ENCODE measurements around the gene KPTN. TPM values are rescaled to one million over a fixed set of nuclear protein-coding genes. Genes with fewer than 3 reads are reported as not detected.

Gene KPTN
- total RNA-seq, 1 experiment from 2014 or later: 23.8 TPM

DNA sequence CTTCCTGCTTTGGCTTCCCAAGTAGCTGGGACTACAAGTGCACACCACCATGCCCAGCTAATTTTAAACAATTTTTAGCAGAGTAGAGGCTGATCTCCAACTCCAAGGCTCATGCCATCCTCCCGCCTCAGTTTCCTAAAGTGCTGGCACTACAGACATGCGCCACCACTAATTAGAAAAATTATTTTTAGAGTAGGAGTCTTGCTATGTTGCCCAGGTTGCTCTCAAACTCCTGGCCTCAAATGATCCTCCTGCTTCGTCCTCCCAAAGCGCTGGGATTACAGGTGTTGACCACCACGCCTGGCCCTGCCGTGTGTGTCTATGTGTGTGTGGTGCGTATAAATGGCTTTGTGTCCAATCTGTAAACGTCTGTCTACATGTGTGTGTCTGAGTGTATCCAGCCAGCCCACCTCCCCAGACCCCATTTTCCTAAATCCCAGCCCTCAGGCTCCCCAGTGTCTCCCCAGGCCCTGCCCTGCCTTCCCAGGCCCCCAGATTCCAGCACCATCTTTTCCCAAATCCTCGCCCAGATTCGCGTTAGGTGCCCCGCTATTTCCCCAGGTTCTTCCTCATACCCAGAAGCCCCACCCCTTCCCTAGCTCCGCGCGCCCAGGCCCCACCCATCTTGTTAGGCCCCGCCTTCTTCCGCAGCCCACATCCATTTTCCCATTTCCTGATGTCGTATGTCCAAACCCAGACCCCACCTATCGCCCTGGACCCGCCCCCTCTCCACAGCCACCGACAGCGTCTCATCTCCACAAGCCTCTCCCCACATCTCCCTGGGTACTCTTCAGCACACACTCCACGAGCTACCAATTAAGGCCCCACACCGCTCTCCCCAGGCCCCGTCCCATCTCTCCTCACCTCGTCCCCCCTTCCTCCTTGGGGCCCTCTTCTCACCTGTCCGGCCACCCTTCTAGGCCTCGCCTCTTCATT, 37.2 kb downstream of the KPTN start:
- no peaks in the 10 kb centered on the region for H4K20me1 ChIP-seq (ENCODE audit: insufficient read depth)
- peak overlapping the region; percentile 60 for H3K9ac ChIP-seq (ENCODE audit: low read length)
- peak overlapping the region; percentile 36 to 55 for H3K4me3 ChIP-seq (replicated peaks in 1 of 2; ENCODE audit: low read depth in 1 of 2, low read length in 2 of 2)
- BruUV-seq (replicated peaks): no TSS peak
- H3K4me2 ChIP-seq (ENCODE audit: low read length): peak overlapping the region; percentile 95
- ChIA-PET POLR2A (interaction anchor here (0.7 to 1.3 kb wide), 5 partner anchors 8 to 238 kb away, joined by 3 to 6 read pairs (median 4); partner anchors contain the start of genes CCDC9 and KPTN), CTCF (interaction anchor here (0.8 to 3.6 kb wide), 8 partner anchors 8 to 266 kb away, joined by 3 to 32 read pairs (median 6); partner anchors contain the start of genes EHD2, KPTN and NAPA), RAD21 (ENCODE audit: low non-redundant PET in 1 of 2, low total read pairs in 2 of 2, uncharacterized antibody in 2 of 2, unreplicated experiment in 2 of 2) (interaction anchor here (0.8 to 2.0 kb wide), 5 partner anchors 10 to 260 kb away, joined by 3 to 7 read pairs (median 4); partner anchors contain the start of gene KPTN (in 1 of the 2))
- H3K9me2 ChIP-seq (ENCODE audit: insufficient read depth): no peaks in the 10 kb centered on the region
- peaks cover 19% of the 10 kb centered on the region for H3K27me3 ChIP-seq (ENCODE audit: insufficient read depth, low read length)
- no peaks in the 10 kb centered on the region for H3K36me3 ChIP-seq (ENCODE audit: control insufficient read depth in 1 of 2, insufficient read depth in 2 of 2, low read length in 2 of 2)
- ATAC-seq (peak; percentile 85), DNase-seq (ENCODE audit: low read depth, low spot score) (peak; percentile 81)
- peak overlapping the region; percentile 56; the same call in 1 of the 2 replicates for H3K27ac ChIP-seq (ENCODE audit: low read depth, low read length)
- peak overlapping the region; percentile 98 for H2AFZ ChIP-seq (ENCODE audit: low read depth, low read length, poor library complexity, severe bottlenecking)
- intact Hi-C loops (cut with micrococcal nuclease): loop anchor here (2.0 to 10.0 kb wide), 3 partner anchors 35 to 158 kb away; partner anchors contain the start of genes BICRA, KPTN and NAPA
- H3K79me2 ChIP-seq (ENCODE audit: insufficient read depth, low read length): no peaks in the 10 kb centered on the region
- TF ChIP-seq RAD21 (IDR thresholded peaks at IDR 0.05; ENCODE audit: low read depth) (no peak), ZNF274 (IDR thresholded peaks at IDR 0.05; ENCODE audit: low read depth, low read length) (no peak), ZFX (IDR thresholded peaks at IDR 0.05) (no peak), ELF1 (IDR thresholded peaks at IDR 0.05; ENCODE audit: borderline replicate concordance, low read depth) (no peak), TCF7L2 (IDR thresholded peaks at IDR 0.05; ENCODE audit: borderline replicate concordance, extremely low read depth, insufficient read depth, insufficient read length) (no peak), JUND (IDR thresholded peaks at IDR 0.05) (no peak), CTCF (IDR thresholded peaks at IDR 0.05 in 2 of 3, conservative IDR thresholded peaks at IDR 0.05 in 1 of 3; ENCODE audit: borderline replicate concordance in 1 of 3, insufficient read depth in 1 of 3, low read depth in 2 of 3, low read length in 2 of 3) (no peak), POLR2AphosphoS5 (IDR thresholded peaks at IDR 0.05; ENCODE audit: low read depth, low read length) (no peak), EZH2 (IDR thresholded peaks at IDR 0.05) (no peak), CEBPB (IDR thresholded peaks at IDR 0.05; ENCODE audit: low read depth) (no peak), POLR2A (IDR thresholded peaks at IDR 0.05; ENCODE audit: borderline replicate concordance, extremely low read depth, insufficient read depth, insufficient read length) (no peak), EGR1 (IDR thresholded peaks at IDR 0.05; ENCODE audit: low read depth) (no peak), ATF3 (IDR thresholded peaks at IDR 0.05) (no peak), YY1 (IDR thresholded peaks at IDR 0.05; ENCODE audit: extremely low read depth, insufficient replicate concordance, low read depth, low read length) (no peak), FOSL1 (IDR thresholded peaks at IDR 0.05; ENCODE audit: low read depth) (no peak)
- TF ChIP-seq, protein P1, sequence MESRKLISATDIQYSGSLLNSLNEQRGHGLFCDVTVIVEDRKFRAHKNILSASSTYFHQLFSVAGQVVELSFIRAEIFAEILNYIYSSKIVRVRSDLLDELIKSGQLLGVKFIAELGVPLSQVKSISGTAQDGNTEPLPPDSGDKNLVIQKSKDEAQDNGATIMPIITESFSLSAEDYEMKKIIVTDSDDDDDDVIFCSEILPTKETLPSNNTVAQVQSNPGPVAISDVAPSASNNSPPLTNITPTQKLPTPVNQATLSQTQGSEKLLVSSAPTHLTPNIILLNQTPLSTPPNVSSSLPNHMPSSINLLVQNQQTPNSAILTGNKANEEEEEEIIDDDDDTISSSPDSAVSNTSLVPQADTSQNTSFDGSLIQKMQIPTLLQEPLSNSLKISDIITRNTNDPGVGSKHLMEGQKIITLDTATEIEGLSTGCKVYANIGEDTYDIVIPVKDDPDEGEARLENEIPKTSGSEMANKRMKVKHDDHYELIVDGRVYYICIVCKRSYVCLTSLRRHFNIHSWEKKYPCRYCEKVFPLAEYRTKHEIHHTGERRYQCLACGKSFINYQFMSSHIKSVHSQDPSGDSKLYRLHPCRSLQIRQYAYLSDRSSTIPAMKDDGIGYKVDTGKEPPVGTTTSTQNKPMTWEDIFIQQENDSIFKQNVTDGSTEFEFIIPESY (IDR thresholded peaks at IDR 0.05; ENCODE audit: extremely low read depth, insufficient replicate concordance, low read length): no peak
- TF ChIP-seq, protein P2, sequence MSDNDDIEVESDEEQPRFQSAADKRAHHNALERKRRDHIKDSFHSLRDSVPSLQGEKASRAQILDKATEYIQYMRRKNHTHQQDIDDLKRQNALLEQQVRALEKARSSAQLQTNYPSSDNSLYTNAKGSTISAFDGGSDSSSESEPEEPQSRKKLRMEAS (IDR thresholded peaks at IDR 0.05): no peak
- H3K9me3 ChIP-seq (ENCODE audit: control insufficient read depth in 1 of 2, insufficient read depth in 1 of 2, low read depth in 1 of 2, low read length in 2 of 2): no peaks in the 10 kb centered on the region
- H3K4me1 ChIP-seq (ENCODE audit: control insufficient read depth in 1 of 2, insufficient read depth in 2 of 2, low read length in 2 of 2): peaks cover 17 to 23% of the 10 kb centered on the region in 2 experiments

Data from HCT116 (cell line).